NCI-H345 (cell line): ENCODE data around the gene GPATCH11.

Experiments used
- DNase-seq: peaks from one replicate; lab custom pipeline; 2025; lab: John Stamatoyannopoulos, UW

The GPATCH11 gene

DNA sequence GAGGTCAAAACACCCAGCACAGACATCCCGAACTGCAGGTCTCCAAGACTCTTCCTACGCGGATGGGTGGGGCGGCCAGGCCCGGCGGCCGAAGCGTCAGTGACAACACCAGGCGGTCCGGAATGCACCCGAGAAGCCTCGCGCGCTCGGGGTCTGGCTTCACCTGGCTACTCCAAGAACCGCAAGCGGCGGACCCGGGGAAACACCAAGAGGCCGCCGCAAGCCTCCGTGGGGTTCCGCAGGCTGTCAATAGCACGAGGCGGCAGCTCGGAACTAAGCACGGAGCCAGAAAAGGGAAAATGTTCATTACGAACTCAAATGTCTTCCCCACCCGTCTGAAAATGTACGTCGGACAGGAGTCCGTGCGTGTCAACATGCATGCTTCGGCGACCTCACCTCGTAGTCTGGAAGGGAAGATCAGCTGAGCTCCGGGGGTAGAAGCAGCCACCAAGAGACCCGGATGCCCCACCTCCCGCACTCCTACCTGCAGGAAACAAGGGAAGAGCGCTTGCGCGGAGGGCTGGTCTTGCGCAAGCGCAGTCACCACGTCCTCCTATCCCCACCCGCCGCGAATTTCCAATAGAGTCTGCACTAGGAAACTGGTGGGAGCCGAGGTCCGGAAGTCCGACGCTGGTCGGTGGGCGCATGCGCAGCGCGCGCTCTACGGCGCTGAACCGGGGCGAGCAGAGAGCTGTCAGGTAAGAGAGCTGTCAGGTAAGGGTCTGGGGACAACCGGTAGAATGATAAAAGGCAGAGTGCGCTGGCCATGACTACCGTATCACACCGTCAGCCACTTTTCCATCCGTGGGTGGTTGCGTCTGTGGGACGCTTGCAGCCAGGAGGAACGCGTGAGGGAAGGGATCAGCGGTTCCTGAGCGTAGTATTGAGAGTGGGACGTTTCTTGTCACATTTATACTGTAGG lies at the start of gene GPATCH11, which contains the start of gene HEATR5B:
Gene GPATCH11 (plus strand): TSS at position 646 of the 922 bp plus-strand sequence. CDS start 3,864 bp downstream, outside the sequence.
Gene HEATR5B (minus strand): TSS at position 500 of the 922 bp plus-strand sequence. CDS start 958 bp downstream, outside the sequence.
- DNase-seq = peak; percentile 98

GRCh38 chr2:37037771-37038170 lies 46.5 kb upstream of the GPATCH11 start:
- DNase-seq = no peak

- no peak for DNase-seq
These were observed 44.7 kb upstream of the GPATCH11 start for GRCh38 chr2:37039580-37039979.

GRCh38 chr2:37052600-37053332 lies 31.6 kb upstream of the GPATCH11 start:
- DNase-seq = no peak

DNA sequence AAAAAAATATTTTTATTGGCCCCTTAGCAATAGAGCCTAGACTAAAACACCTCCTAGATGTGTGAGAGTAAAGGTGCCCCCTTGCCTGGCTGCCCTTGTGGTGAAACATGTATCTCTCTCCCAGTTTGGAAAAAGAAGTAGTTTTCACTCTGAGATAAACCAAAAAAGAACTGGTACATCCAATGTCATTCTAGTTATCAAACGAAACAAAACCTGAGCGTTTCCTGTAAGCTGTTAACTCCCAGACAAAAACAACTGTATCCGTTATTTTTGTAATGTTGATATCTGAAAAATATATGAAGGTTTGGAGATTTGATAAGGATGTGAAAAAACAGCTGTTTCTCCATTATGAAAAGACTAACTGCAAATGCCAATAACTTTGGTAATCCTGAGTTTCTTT lies 24.5 kb upstream of the GPATCH11 start:
- no peak for DNase-seq

DNA sequence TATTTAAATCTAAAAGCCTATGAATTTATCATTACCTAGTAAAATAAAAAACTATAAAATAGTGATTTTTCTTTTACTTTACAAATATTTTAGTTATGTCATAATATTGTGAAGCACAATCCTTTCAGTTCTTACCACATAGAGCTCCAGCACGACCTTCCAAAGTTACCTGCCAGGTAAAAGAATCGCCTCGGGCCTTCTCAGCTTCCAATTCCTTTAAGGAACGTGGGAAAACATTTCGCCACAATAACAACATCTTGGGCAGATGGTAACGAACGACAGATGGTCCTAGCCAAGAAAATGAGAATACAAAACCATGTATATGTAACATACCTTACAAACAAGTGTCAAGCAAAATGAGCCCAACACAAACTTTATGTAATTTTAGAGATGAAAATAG lies 23.9 kb upstream of the GPATCH11 start:
- DNase-seq = no peak

DNA sequence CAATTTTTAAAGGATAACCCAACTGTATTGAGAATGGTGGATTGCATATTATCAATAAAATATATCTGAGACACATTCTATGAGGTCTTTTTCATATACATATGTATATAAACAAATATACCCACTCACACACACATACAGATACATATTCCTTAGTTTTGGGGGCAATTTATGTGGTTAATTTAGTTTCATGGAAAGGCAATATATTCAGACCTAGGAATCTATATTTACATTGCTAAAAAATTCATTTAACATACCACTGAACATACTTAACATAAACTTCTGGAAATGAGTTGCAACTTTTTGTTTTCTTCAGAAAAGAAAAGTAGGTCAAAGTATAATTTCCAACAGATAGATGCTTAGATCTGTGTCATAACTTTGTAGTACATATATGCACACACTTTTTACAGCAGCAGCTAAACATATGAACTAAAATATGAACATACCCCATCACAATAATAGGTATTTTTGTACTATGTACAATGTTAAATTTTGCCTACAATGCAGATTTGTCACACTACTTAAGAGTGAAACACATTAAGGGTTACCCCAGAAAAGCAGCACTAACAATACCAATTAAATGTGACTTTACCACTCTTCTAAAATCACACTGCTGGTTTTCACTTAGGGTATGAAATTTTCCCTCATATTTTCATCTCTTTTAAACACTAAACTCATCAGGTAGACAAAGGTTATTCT lies 23.2 kb upstream of the GPATCH11 start:
- DNase-seq = no peak

- DNase-seq = no peak
These were observed 22.5 kb upstream of the GPATCH11 start for GRCh38 chr2:37061776-37062175.

DNA sequence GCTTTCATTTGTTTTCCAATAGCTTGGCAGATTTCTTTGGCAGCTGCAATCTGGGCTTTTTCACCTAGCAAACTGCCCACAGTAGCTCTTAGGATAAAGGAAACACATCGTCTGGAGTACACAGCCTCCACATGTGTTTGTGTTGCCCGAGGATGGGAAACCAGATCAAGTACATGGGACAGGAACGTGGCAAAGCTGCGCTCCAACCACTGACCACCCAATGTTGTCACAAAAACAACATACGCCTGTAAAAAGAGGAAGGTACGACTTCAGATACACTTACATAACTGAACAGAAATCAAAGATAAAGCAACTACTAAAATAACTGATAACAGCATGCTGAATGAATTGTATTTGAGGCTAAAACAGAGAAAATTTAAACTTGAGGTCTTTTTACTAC lies 15.6 kb upstream of the GPATCH11 start:
- no peak for DNase-seq

GRCh38 chr2:37070931-37071330 lies 13.4 kb upstream of the GPATCH11 start:
- no peak for DNase-seq

- no peak for DNase-seq
These were observed 4.1 kb upstream of the GPATCH11 start for GRCh38 chr2:37080266-37080665.

GRCh38 chr2:37080689-37081088 lies 3.6 kb upstream of the GPATCH11 start:
- DNase-seq = no peak

DNA sequence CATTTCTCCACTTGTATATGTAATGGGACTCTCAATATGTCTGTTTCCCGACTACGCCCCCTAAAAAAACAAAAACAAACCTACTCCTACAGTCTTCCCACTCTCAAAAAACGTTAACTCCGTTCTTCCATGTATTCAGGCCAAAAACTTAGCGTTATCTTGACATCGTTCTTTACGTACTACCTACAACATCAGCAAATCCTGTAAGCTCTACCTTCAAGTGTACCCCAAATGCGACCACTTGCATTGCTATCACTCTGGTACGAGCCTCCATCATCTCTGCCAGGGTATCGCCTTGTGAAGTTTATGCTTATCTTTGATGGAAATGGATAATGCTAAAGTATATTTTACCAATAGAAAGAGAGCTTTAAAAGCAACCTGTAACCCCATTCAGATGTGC lies 479 bp downstream of the GPATCH11 start:
- DNase-seq = no peak

GRCh38 chr2:37085731-37086147 lies 1.4 kb downstream of the GPATCH11 start:
- DNase-seq = no peak

DNA sequence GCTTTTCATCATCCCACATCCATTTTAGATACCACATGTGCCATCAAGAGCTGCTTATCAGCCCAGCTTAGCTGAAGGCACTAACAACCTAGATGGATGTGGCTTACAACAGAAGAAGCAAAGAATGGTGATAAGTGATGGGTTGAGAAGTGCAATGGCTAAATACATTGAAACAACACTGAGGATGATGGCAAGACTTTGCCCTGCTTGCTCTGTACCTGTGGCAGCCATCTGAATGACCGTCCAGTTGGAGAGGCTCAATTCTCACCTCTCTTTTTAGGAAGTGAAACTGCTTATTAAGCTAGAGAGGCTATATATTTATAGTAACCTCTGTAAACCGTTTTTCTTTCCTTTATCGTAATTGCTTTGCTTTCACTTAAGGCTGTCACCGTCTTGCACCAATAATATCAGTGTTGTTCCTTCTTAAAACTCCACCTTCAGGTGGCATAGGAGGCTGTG lies 5.7 kb downstream of the GPATCH11 start:
- no peak for DNase-seq

GRCh38 chr2:37091873-37092272 lies 7.6 kb downstream of the GPATCH11 start:
- DNase-seq = no peak

DNA sequence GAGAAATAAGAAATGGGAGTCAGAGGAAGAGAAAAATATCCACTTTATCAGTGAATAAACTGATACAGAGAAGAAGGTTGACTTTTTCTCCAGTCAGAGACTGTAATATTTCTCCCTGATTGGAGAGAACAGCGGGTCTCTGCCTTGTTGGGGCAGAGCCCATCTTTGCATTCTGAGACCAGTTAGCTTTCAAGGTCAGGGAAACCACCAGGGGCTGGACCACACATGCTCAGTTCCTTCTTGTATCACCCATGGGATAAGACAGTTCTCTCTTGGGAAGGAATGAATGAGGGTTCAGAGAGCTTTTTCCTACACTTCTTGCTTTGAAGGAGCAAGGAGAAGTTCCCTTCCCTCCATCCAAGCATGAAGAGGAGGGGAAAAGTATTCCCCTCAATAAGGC lies 12.2 kb downstream of the GPATCH11 start:
- DNase-seq = no peak

GRCh38 chr2:37098416-37099118 lies 14.2 kb downstream of the GPATCH11 start:
- no peak for DNase-seq

- no peak for DNase-seq
These were observed 15.7 kb downstream of the GPATCH11 start for GRCh38 chr2:37100054-37100453.

GRCh38 chr2:37102588-37102987 lies 18.3 kb downstream of the GPATCH11 start:
- no peak for DNase-seq

DNA sequence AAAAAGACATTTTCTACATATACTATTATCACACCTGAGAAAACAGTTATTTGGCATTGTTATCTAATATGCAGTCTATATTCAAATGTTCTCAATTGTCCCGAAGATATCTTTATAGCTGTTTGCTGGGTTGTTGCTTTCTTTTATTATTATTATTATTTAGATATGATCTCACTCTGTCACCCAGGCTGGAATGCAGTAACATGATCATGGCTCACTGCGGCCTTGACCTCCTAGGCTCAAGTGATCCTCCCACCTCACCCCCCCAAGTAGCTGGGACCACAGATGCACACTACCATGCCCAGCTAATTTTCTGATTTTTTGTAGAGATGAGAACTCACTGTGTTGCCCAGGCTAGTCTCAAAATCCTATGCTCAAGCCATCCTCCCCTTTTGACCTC lies 19.9 kb downstream of the GPATCH11 start:
- no peak for DNase-seq

GRCh38 chr2:37105150-37105549 lies 20.8 kb downstream of the GPATCH11 start:
- no peak for DNase-seq
